SK-N-SH (cell line): ENCODE measurements around the gene BDKRB2.

ENCODE experiments used
- CTCF ChIP-seq: fragments of 200-600 bp; sonication (generic); IDR thresholded peaks from 2 replicates; pipeline ENCODE4 v1.6.1; 2017; ENCODE audit warnings: antibody characterized with exemption, mild to moderate bottlenecking, moderate library complexity
- EP300 ChIP-seq, 2 experiments: IDR thresholded peaks; 2 replicates each; pipeline versions ENCODE4 v1.4.0 to v1.6.1; 2012; ENCODE audit warnings: borderline replicate concordance in 1 of 2, low read depth in 1 of 2, low read length in 1 of 2
- EZH2phosphoT487 ChIP-seq: fragments of 200-600 bp; sonication (generic); IDR thresholded peaks from 2 replicates; pipeline ENCODE4 v1.6.1; 2017; ENCODE audit warnings: low read depth, mixed run types, mild to moderate bottlenecking, antibody characterized with exemption, moderate library complexity, borderline replicate concordance
- FOXJ3 ChIP-seq: sonication (generic); formaldehyde crosslinking; IDR thresholded peaks from 2 replicates; pipeline ENCODE4 v1.5.1; 2020; ENCODE audit warnings: mild to moderate bottlenecking, missing genetic modification reagents
- FOXM1 ChIP-seq: IDR thresholded peaks from 2 replicates; pipeline ENCODE4 v1.4.0; 2012; ENCODE audit warnings: low read depth, mild to moderate bottlenecking
- GATA2 ChIP-seq: sonication (generic); formaldehyde crosslinking; IDR thresholded peaks from 2 replicates; pipeline ENCODE4 v1.5.0; 2020; ENCODE audit warnings: mild to moderate bottlenecking, missing genetic modification reagents
- MXI1 ChIP-seq: IDR thresholded peaks from 2 replicates; pipeline ENCODE4 v1.6.1; 2012; ENCODE audit warnings: mild to moderate bottlenecking, low read depth, low read length, improper control_type of control experiment
- POLR2AphosphoS5 ChIP-seq: IDR thresholded peaks from 2 replicates; pipeline ENCODE4 v1.6.1; 2012; ENCODE audit warnings: low read depth, low read length
- RAD21 ChIP-seq: IDR thresholded peaks from 2 replicates; pipeline ENCODE4 v1.6.1; 2012; ENCODE audit warnings: mild to moderate bottlenecking, low read length
- RFX5 ChIP-seq: IDR thresholded peaks from 2 replicates; pipeline ENCODE4 v1.6.1; 2012; ENCODE audit warnings: mild to moderate bottlenecking, improper control_type of control experiment, low read length
- SIN3A ChIP-seq: IDR thresholded peaks from 2 replicates; pipeline ENCODE4 v1.6.1; 2012; ENCODE audit warnings: low read depth, mild to moderate bottlenecking, low read length, moderate library complexity, borderline replicate concordance
- SMC3 ChIP-seq: IDR thresholded peaks from 2 replicates; pipeline ENCODE4 v1.6.1; 2012; ENCODE audit warnings: low read depth, low read length, improper control_type of control experiment
- YY1 ChIP-seq: IDR thresholded peaks from 2 replicates; pipeline ENCODE4 v1.4.0; 2012; ENCODE audit warnings: low read depth, mild to moderate bottlenecking
- ZBTB33 ChIP-seq: IDR thresholded peaks from 2 replicates; pipeline ENCODE4 v1.4.0; 2012; ENCODE audit warnings: low read depth, borderline replicate concordance

- TF ChIP-seq POLR2AphosphoS5 (no peak), CTCF (peak; percentile 52), GATA2 (CRISPR knock-in tag) (no peak), EP300 (IDR thresholded peaks at IDR 0.05; ENCODE audit: borderline replicate concordance in 1 of 2, low read depth in 1 of 2, low read length in 1 of 2) (no peak), SMC3 (0 out of 2 replicates have a peak, but pooled peaks have one; percentile 15), ZBTB33 (no peak), MXI1 (no peak), EZH2phosphoT487 (no peak), FOXM1 (no peak), RAD21 (0 out of 2 replicates have a peak, but pooled peaks have one; percentile 14), YY1 (no peak), SIN3A (no peak), FOXJ3 (CRISPR knock-in tag) (no peak), RFX5 (no peak)
These were observed 51.8 kb downstream of the BDKRB2 start for GRCh38 chr14:96256407-96256806.
